ENCODE measurements around the gene NUMA1. TPM values are rescaled to one million over a fixed set of nuclear protein-coding genes. Genes with fewer than 3 reads are reported as not detected.

Gene NUMA1
- total RNA-seq (100 to 1,000 TPM; 144 to 174 TPM), polyA plus RNA-seq (ENCODE audit: insufficient read length in 6 of 6) (100 to 1,000 TPM; 319 to 365 (median 349) TPM)
- long read RNA-seq, donor 1, transcript NUMA1-217 (7 exons, 2,276 nt), result minor isoform, 8 of 177 reads
- long read RNA-seq, donor 1, transcript NUMA1-223 (14 exons, 2,766 nt), result major isoform, 23 of 177 reads
- long read RNA-seq, donor 1, transcript NUMA1-230 (2 exons, 592 nt), result minor isoform, 11 of 177 reads
- long read RNA-seq, donor 1, partial matches to known transcripts, result 121 of 177 reads
- long read RNA-seq, donor 1, other reads (novel, unspliced or antisense), result 5 of 177 reads
- long read RNA-seq, donor 2, transcript NUMA1-223 (14 exons, 2,766 nt), result major isoform, 18 of 163 reads
- long read RNA-seq, donor 2, transcript NUMA1-230 (2 exons, 592 nt), result minor isoform, 10 of 163 reads
- long read RNA-seq, donor 2, transcript NUMA1-217 (7 exons, 2,276 nt), result minor isoform, 5 of 163 reads
- long read RNA-seq, donor 2, partial matches to known transcripts, result 118 of 163 reads
- long read RNA-seq, donor 2, other reads (novel, unspliced or antisense), result 5 of 163 reads
- long read RNA-seq, donor 3, transcript NUMA1-223 (14 exons, 2,766 nt), result major isoform, 7 of 16 reads
- long read RNA-seq, donor 3, partial matches to known transcripts, result 5 of 16 reads
- long read RNA-seq, donor 3, other reads (novel, unspliced or antisense), result 0 of 16 reads
- long read RNA-seq, donor 4, partial matches to known transcripts, result 8 of 9 reads
- long read RNA-seq, donor 4, other reads (novel, unspliced or antisense), result 1 of 9 reads
- long read RNA-seq, donor 5, transcript NUMA1-230 (2 exons, 592 nt), result minor isoform, 6 of 103 reads
- long read RNA-seq, donor 5, transcript NUMA1-216 (2 exons, 216 nt), result minor isoform, 7 of 103 reads
- long read RNA-seq, donor 5, transcript NUMA1-217 (7 exons, 2,276 nt), result minor isoform, 8 of 103 reads
- long read RNA-seq, donor 5, transcript NUMA1-223 (14 exons, 2,766 nt), result major isoform, 16 of 103 reads
- long read RNA-seq, donor 5, partial matches to known transcripts, result 58 of 103 reads
- long read RNA-seq, donor 5, other reads (novel, unspliced or antisense), result 5 of 103 reads
- long read RNA-seq, donor 6, transcript NUMA1-223 (14 exons, 2,766 nt), result major isoform, 14 of 45 reads
- long read RNA-seq, donor 6, partial matches to known transcripts, result 21 of 45 reads
- long read RNA-seq, donor 6, other reads (novel, unspliced or antisense), result 0 of 45 reads
- long read RNA-seq, donor 7, partial matches to known transcripts, result 5 of 12 reads
- long read RNA-seq, donor 7, other reads (novel, unspliced or antisense), result 0 of 12 reads
- long read RNA-seq, donor 8, transcript NUMA1-217 (7 exons, 2,276 nt), result minor isoform, 7 of 94 reads
- long read RNA-seq, donor 8, transcript NUMA1-223 (14 exons, 2,766 nt), result major isoform, 16 of 94 reads
- long read RNA-seq, donor 8, transcript NUMA1-230 (2 exons, 592 nt), result minor isoform, 7 of 94 reads
- long read RNA-seq, donor 8, partial matches to known transcripts, result 60 of 94 reads
- long read RNA-seq, donor 8, other reads (novel, unspliced or antisense), result 0 of 94 reads
- long read RNA-seq, donor 9, result 0 reads
- long read RNA-seq, donor 10, partial matches to known transcripts, result 6 of 8 reads
- long read RNA-seq, donor 10, other reads (novel, unspliced or antisense), result 0 of 8 reads
- long read RNA-seq, donor 11, transcript NUMA1-223 (14 exons, 2,766 nt), result major isoform, 15 of 49 reads
- long read RNA-seq, donor 11, partial matches to known transcripts, result 30 of 49 reads
- long read RNA-seq, donor 11, other reads (novel, unspliced or antisense), result 0 of 49 reads
- long read RNA-seq, donor 12, transcript NUMA1-223 (14 exons, 2,766 nt), result major isoform, 9 of 79 reads
- long read RNA-seq, donor 12, transcript NUMA1-217 (7 exons, 2,276 nt), result minor isoform, 6 of 79 reads
- long read RNA-seq, donor 12, transcript NUMA1-230 (2 exons, 592 nt), result minor isoform, 6 of 79 reads
- long read RNA-seq, donor 12, partial matches to known transcripts, result 50 of 79 reads
- long read RNA-seq, donor 12, other reads (novel, unspliced or antisense), result 0 of 79 reads

GRCh38 chr11:72080326-72081183, at the start of gene NUMA1, which contains the start of gene LRRC51:
Gene NUMA1, minus strand, starts transcription at chr11:72080542. Its CDS starts 44,599 bp downstream, at chr11:72035943.
Gene LRRC51, plus strand, starts transcription at chr11:72080850. Its CDS starts 8,234 bp downstream, at chr11:72089084.
- Histone ChIP-seq H3K27ac (peak within 1 kb of the TSS; percentile 91 to 92), H3K9me3 (no peaks in the 10 kb centered on the region), H3K4me3 (peak within 1 kb of the TSS; percentile 49 to 61), H3K36me3 (no peaks in the 10 kb centered on the region), H3K4me1 (peaks cover 5 to 48% of the 10 kb centered on the region in 2 donors), H3K27me3 (no peaks in the 10 kb centered on the region)
- no peak for TF ChIP-seq CTCF (IDR thresholded peaks at IDR 0.05)
- ATAC-seq, result peak; percentile 96
- intact Hi-C loops (cut with DNase I), result no loop called here
- peak; percentile 98 to 100 (median 100) for DNase-seq

- DNase-seq, result no peak
- Histone ChIP-seq H3K4me1 (peaks cover 0 to 16% of the 10 kb centered on the region in 2 donors), H3K4me3 (no peak overlapping the region), H3K27ac (no peak overlapping the region), H3K27me3 (no peaks in the 10 kb centered on the region), H3K36me3 (no peaks in the 10 kb centered on the region), H3K9me3 (peaks cover 0 to 6% of the 10 kb centered on the region in 2 donors)
- no peak for ATAC-seq
- intact Hi-C loops (cut with DNase I), result no loop called here
- TF ChIP-seq CTCF (IDR thresholded peaks at IDR 0.05), result no peak
These were observed 49.0 kb upstream of the NUMA1 start for GRCh38 chr11:72129381-72129780.

- intact Hi-C loops (cut with DNase I), result no loop called here
- DNase-seq, result no peak
- peaks cover 0 to 6% of the 10 kb centered on the region in 2 donors for H3K9me3 ChIP-seq
- H3K4me3 ChIP-seq, result no peak overlapping the region
- TF ChIP-seq CTCF (IDR thresholded peaks at IDR 0.05), result no peak
- no peaks in the 10 kb centered on the region for H3K27me3 ChIP-seq
- H3K27ac ChIP-seq, result no peak overlapping the region
- H3K36me3 ChIP-seq, result no peaks in the 10 kb centered on the region
- no peak for ATAC-seq
- peaks cover 0 to 19% of the 10 kb centered on the region in 2 donors for H3K4me1 ChIP-seq
These were observed 47.6 kb upstream of the NUMA1 start for GRCh38 chr11:72127923-72128322.
